ENCODE data around the gene CPEB1.

Gene CPEB1

DNA sequence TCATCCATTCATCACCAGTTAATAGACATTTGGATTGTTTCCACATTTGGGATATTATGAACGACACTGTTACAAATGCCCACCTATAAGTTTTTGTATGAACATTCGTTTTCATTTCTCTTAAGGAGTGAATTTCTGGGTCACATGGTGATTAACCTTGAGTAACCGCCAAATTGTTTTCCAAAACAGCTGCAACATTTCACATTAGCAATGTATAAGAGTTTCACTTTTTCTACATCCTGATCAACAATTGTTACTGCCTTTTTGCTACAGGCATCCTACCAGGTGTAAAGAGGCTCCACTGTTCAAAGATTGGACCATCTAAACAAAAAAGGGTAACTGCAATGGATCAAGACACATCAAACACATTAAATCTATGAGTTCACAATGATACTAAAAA, 52.0 kb downstream of the CPEB1 start:
- DNase-seq (ENCODE audit: low spot score), result no peak

GRCh38 chr15:82587805-82588204, 59.4 kb downstream of the CPEB1 start:
- no peak for DNase-seq (ENCODE audit: low spot score)

GRCh38 chr15:82585072-82585471, 62.1 kb downstream of the CPEB1 start:
- no peak for DNase-seq (ENCODE audit: low spot score)

GRCh38 chr15:82580713-82581112, 66.5 kb downstream of the CPEB1 start:
- no peak for DNase-seq (ENCODE audit: low spot score)

GRCh38 chr15:82575335-82575734, 71.8 kb downstream of the CPEB1 start:
- DNase-seq (ENCODE audit: low spot score), result no peak

- DNase-seq (ENCODE audit: low spot score), result no peak
Observed at GRCh38 chr15:82572986-82573385, 74.2 kb downstream of the CPEB1 start.

- no peak for DNase-seq (ENCODE audit: low spot score)
Observed at GRCh38 chr15:82572311-82572710, 74.9 kb downstream of the CPEB1 start.

DNA sequence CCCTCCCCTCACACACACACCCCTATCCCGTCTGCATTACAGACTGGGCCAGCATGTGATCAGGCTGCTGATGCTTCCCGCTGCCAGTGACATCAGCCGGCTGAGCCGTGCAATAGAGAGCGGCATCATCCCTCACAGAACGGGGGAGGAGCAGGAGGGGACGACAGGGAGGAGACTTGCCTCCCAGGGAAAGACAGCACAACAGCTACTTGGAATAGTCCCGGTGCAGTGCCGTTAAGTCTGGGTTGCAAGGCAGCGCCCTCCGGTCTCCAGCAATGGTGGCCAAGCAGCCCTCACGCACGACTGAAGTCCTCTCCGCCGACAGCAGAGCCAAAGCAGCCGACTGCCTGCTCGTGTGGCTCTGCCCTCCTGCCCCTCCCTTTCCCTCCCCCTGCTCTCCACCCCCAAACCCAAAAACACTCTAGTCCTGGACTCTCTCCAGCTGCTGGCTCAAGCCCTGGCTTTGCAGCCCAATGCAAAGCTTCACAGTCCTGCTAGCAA, 75.4 kb downstream of the CPEB1 start:
- DNase-seq (ENCODE audit: low spot score), result no peak

DNA sequence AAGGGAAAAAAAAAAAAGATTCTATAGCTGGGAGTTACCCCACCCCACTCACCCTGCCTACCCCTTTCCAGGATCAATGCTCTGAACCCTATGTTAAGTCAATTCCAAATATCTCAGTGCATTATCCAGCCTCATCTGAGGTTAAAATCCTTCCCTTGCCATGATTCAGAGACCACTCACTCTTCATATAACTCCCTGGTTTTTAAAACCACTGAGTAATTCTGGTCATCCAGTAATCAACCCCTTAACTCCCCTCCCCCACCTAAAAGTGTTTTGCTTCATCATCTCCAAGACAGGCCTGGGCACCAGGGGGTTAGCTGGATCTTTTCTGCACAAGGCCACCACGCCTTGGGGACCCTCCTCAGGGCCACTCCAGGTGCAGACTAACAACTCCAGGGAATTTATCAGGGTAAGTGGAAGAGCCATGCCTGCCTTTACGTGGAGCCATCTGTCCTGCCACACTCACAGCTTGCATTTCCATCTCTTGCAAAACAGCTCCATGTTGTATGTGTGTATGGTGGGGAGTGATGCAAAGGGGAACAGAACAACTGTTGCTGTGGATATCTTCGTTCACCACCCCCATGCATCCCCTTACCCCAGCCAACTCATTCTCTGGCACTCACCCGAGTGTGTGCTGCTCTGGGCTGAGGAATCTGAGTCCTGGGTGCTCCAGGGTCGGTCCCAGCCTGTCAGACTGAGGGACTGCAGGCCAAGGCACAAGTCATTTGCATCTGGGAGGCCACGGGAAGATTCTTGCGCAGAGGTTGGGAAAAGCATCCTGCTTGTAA, 76.2 kb downstream of the CPEB1 start:
- no peak for DNase-seq (ENCODE audit: low spot score)

- no peak for DNase-seq (ENCODE audit: low spot score)
Observed at GRCh38 chr15:82569834-82570233, 77.3 kb downstream of the CPEB1 start.

DNA sequence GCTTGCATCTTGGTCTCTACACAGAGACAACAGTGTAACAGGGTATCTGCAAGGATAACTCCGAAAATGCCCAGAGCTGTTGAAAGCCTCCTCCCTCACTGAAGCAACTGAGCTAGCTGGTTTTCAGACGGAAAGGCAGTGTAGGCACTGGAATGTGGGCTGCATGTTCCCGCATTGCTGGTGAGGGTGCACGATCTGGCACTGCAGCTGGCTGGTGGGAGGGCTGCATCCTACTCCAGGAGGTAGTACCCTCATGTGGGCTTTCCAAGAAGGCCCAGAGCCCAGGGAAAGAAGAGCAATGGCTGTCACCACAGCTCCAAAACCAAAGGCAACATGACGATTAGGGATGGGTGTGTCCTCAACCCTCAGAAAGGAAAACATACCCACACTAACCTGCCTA, 78.2 kb downstream of the CPEB1 start:
- no peak for DNase-seq (ENCODE audit: low spot score)

DNA sequence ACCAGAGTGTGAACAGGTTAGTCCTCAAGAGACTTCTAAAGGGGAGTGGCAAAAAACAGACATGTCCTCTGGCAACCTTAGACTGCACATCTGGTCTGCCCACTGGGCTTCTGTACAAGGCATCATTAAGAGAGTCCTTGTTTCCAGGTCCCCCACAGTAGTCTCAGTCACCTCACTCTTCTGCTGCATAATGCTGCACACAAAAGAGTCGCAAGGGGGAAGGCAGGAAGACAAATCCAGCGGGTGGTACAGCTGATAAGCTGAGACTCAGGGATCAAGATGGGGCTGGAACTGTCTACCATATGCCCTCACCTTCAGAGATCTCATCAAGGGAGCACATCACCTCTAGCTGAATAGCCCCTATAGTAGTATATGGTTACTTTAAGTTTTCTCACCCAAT, 79.5 kb downstream of the CPEB1 start:
- DNase-seq (ENCODE audit: low spot score), result no peak

GRCh38 chr15:82566690-82567089, 80.5 kb downstream of the CPEB1 start:
- DNase-seq (ENCODE audit: low spot score), result no peak

GRCh38 chr15:82558502-82558901, 88.7 kb downstream of the CPEB1 start:
- DNase-seq (ENCODE audit: low spot score), result no peak

GRCh38 chr15:82556315-82557035, 90.7 kb downstream of the CPEB1 start:
- DNase-seq (ENCODE audit: low spot score), result no peak

DNA sequence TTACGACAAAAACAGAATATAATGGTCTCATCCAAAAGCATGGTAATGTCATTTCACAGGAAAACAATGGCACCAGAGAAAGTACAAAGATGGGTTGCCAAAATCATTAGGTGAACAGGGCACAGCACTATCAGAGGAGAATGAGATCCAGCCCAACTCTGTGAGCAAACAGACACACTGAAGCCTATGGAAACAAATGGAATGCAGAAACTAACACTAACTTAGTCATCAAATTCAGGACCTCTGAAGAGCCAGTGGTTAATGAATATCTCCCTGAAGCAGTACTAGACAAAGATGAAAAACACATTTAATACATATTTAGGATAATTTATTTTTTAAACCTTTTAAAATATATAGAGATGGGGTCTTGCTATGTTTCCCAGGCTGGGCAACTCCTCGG, 92.3 kb downstream of the CPEB1 start:
- DNase-seq (ENCODE audit: low spot score), result no peak

GRCh38 chr15:82554351-82554750, 92.8 kb downstream of the CPEB1 start:
- DNase-seq (ENCODE audit: low spot score), result no peak

DNA sequence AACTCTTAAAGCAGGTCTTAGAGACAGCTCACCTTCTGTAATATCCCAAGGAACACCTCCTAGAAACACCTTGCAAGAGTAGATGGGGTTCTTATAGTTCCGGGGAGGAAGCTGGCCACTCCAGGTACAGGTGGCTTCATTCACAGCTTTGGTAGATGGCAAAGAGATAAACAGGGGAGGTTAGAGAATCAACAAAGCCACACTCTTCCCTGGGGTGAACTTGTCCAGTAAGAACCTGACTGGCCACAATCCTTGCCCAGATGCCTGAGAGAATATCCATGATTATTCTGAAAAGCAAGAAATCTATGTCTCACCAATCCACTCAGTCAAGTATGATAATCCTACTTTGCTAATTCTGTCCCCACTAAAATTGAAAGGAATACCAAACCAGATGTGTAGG, 93.3 kb downstream of the CPEB1 start:
- no peak for DNase-seq (ENCODE audit: low spot score)

DNA sequence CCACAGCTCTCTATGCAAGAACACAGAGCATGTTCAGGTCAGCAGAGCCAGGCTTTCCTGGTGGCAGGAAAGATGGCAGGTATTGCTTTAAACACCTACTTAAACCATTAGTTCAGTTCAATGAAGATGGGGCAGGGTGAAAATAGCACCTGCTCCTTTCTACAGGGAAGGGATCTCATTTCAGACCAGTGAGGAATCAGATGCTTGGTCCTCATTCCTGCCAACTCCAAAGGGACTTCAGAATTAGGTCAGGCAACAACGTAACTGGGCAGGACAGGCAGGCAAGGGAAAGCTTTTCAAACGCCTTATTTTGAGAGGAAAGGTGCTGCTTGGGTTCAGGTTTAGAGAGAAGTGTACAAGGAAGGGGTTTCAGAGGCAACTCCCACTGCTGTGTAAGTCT, 94.3 kb downstream of the CPEB1 start:
- DNase-seq (ENCODE audit: low spot score), result no peak

- DNase-seq (ENCODE audit: low spot score), result no peak
Observed at GRCh38 chr15:82551646-82552247, 95.4 kb downstream of the CPEB1 start.

GRCh38 chr15:82549199-82549665, 97.9 kb downstream of the CPEB1 start:
- DNase-seq (ENCODE audit: low spot score), result no peak

DNA sequence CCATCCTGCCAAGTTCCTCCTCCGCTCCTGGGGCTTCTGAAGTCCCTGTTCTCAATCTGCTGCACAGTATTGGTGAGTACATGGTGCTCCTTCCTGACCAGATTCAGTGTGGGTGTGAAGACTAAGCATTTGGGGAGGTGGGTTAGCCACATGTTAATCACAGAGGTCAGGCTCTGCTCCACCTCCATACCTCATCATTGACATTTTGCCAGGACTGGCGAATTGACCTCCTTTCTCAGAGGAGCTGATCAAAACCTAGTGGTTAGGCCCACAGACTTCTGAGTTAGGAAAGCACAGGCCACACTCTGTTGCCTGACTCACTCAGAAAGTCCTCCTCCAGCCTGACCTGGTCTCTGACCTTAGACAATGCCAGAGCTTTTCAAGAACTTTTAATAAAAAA, 98.5 kb downstream of the CPEB1 start:
- DNase-seq (ENCODE audit: low spot score), result no peak

GRCh38 chr15:82545478-82545877, 101.7 kb downstream of the CPEB1 start:
- no peak for DNase-seq (ENCODE audit: low spot score)

Measured in germinal center (tissue), 1 donor.